Transverse colon (tissue), 4 donors: ENCODE measurements around the gene MYO18B. TPM values are rescaled to one million over a fixed set of nuclear protein-coding genes. Genes with fewer than 3 reads are reported as not detected.
A peak's percentile ranks its signal among the peaks of the same experiment; 100 is the strongest.

Experiments used
- DNase-seq: peaks from one replicate; pipeline ENCODE4 v3.0.0-alpha.2; 2019
- H3K27ac ChIP-seq, 4 donors: fragments of 200-600 bp; sonication (generic); 2 replicates each; pipeline ENCODE4 v1.5.1; 2016 to 2018; ENCODE audit warnings: inconsistent platforms in 4 of 4
- H3K27me3 ChIP-seq: fragments of 200-600 bp; sonication (generic); 2 replicates; pipeline ENCODE4 v1.5.1; 2017; ENCODE audit warnings: inconsistent platforms
- H3K36me3 ChIP-seq, 4 donors: fragments of 200-600 bp; sonication (generic); 2 replicates each; pipeline ENCODE4 v1.5.1; 2017 to 2019; ENCODE audit warnings: inconsistent platforms in 4 of 4
- H3K4me1 ChIP-seq, 4 donors: fragments of 200-600 bp; sonication (generic); 2 replicates each; pipeline ENCODE4 v1.5.1; 2017 to 2020; ENCODE audit warnings: inconsistent platforms in 4 of 4
- H3K4me3 ChIP-seq, 4 donors: fragments of 200-600 bp; sonication (generic); 1 replicate in 1 of 4; 2 replicates in 3 of 4; pipeline versions ENCODE4 v1.5.1 to v1.6.1; 2017 to 2019; ENCODE audit warnings: inconsistent platforms in 4 of 4
- H3K9me3 ChIP-seq, 2 donors: fragments of 200-600 bp; sonication (generic); 2 replicates each; pipeline ENCODE4 v1.5.1; 2017 to 2019; ENCODE audit warnings: inconsistent platforms in 2 of 2
- CTCF ChIP-seq, 5 experiments: fragments of 200-600 bp in 3 of 5; fragments of 450-650 bp in 2 of 5; sonication (generic) in 3 of 5; IDR thresholded peaks; 1 replicate in 2 of 5; 2 replicates in 3 of 5; pipeline ENCODE4 v1.5.1; 2016 to 2017; ENCODE audit warnings: antibody characterized with exemption in 5 of 5, inconsistent platforms in 3 of 5, mild to moderate bottlenecking in 2 of 5, moderate library complexity in 1 of 5
- EP300 ChIP-seq: sonication (generic); formaldehyde crosslinking; IDR thresholded peaks from one replicate; pipeline ENCODE4 v1.6.1; 2017; ENCODE audit warnings: antibody characterized with exemption, low read depth
- POLR2A ChIP-seq: fragments of 450-650 bp; IDR thresholded peaks from one replicate; pipeline ENCODE4 v1.6.1; 2016; ENCODE audit warnings: antibody characterized with exemption, mild to moderate bottlenecking, moderate library complexity
- POLR2AphosphoS5 ChIP-seq, 3 donors: sonication (generic); formaldehyde crosslinking; IDR thresholded peaks; one replicate each; pipeline ENCODE4 v1.6.1; 2016; ENCODE audit warnings: antibody characterized with exemption in 3 of 3
- WGBS, 2 donors: methylation state at CpG; one replicate each; pipeline ENCODE4 v1.1.5; 2018; ENCODE audit warnings: low coverage in 1 of 2; 5-methylcytosine and 5-hydroxymethylcytosine counted together
- in situ Hi-C, 4 donors: fragments of 200-750 bp; cut with MboI; loops; one replicate each; pipeline versions ENCODE4 v1.15.0 to v1.15.1; 2017; ENCODE audit warnings: low sequenced_read_pairs in 3 of 4, low pct_ligation_motif_present in 1 of 4, low pct_unique_long_range_greater_than_20kb in 1 of 4
- intact Hi-C: fragments of 100-400 bp; cut with DNase I; formaldehyde crosslinking; loops from one replicate; pipeline ENCODE4 v1.15.1; 2023; ENCODE audit warnings: low total_unique reads
- total RNA-seq, 4 donors: library from RNA; depleted of rRNA; stranded (reverse); fragments of >200 nt; gene quantifications; one replicate each; pipeline ENCODE4 v1.1.0, GENCODE V29; 2016

Gene MYO18B
- total RNA-seq, 4 donors from 2014 or later, result 0.27 TPM; not detected in 3

- in situ Hi-C loops, result no loop called here
- Histone ChIP-seq H3K4me3 (no peak overlapping the region), H3K4me1 (no peaks in the 10 kb centered on the region), H3K27ac (no peak overlapping the region), H3K27me3 (no peaks in the 10 kb centered on the region), H3K36me3 (no peaks in the 10 kb centered on the region), H3K9me3 (no peaks in the 10 kb centered on the region)
- intact Hi-C loops, result loop anchor here (5.0 kb wide), 1 partner anchor 247 kb away; no protein-coding TSS in a partner anchor
- TF ChIP-seq EP300 (no peak), CTCF (IDR thresholded peaks at IDR 0.05) (no peak), POLR2AphosphoS5 (IDR thresholded peaks at IDR 0.05) (no peak), POLR2A (no peak)
- WGBS, 2 donors, result 90 to 100% methylated on average over 4 to 7 of the region's 7 CpGs
- no peak for DNase-seq
Measured at GRCh38 chr22:25714070-25714469, 27.9 kb upstream of the MYO18B start.

GRCh38 chr22:25714739-25715138, 27.2 kb upstream of the MYO18B start:
- intact Hi-C loops, result loop anchor here (5.0 kb wide), 1 partner anchor 247 kb away; no protein-coding TSS in a partner anchor
- no peak for DNase-seq
- TF ChIP-seq CTCF (IDR thresholded peaks at IDR 0.05), result no peak
- TF ChIP-seq POLR2A, result no peak
- TF ChIP-seq EP300, result no peak
- TF ChIP-seq POLR2AphosphoS5 (IDR thresholded peaks at IDR 0.05), result no peak
- no peaks in the 10 kb centered on the region for H3K27me3 ChIP-seq
- H3K9me3 ChIP-seq, result no peaks in the 10 kb centered on the region
- H3K27ac ChIP-seq, result peak overlapping the region in 1 of 4 donors; percentile 38
- H3K4me1 ChIP-seq, result no peaks in the 10 kb centered on the region
- WGBS, 2 donors, result 71 to 75% methylated on average over 1 to 6 of the region's 6 CpGs
- no peak overlapping the region for H3K4me3 ChIP-seq
- in situ Hi-C loops, result no loop called here
- no peaks in the 10 kb centered on the region for H3K36me3 ChIP-seq

GRCh38 chr22:25716637-25717036, 25.4 kb upstream of the MYO18B start:
- no peak for TF ChIP-seq CTCF (IDR thresholded peaks at IDR 0.05)
- 86 to 94% methylated on average over 10 of the region's 10 CpGs for WGBS, 2 donors
- Histone ChIP-seq H3K4me1 (no peaks in the 10 kb centered on the region), H3K9me3 (no peaks in the 10 kb centered on the region), H3K36me3 (no peaks in the 10 kb centered on the region), H3K27ac (no peak overlapping the region), H3K4me3 (no peak overlapping the region), H3K27me3 (no peaks in the 10 kb centered on the region)
- DNase-seq, result no peak
- intact Hi-C loops, result no loop called here
- in situ Hi-C loops, result no loop called here

- Histone ChIP-seq H3K27me3 (no peaks in the 10 kb centered on the region), H3K27ac (no peak overlapping the region), H3K36me3 (no peaks in the 10 kb centered on the region), H3K9me3 (no peaks in the 10 kb centered on the region), H3K4me3 (no peak overlapping the region), H3K4me1 (no peaks in the 10 kb centered on the region)
- intact Hi-C loops (no loop called here), in situ Hi-C loops (no loop called here)
- DNase-seq, result no peak
- WGBS, 2 donors, result 86 to 91% methylated on average over 10 of the region's 10 CpGs
- TF ChIP-seq POLR2A (no peak), CTCF (IDR thresholded peaks at IDR 0.05) (no peak), EP300 (no peak), POLR2AphosphoS5 (IDR thresholded peaks at IDR 0.05) (no peak)
Measured at GRCh38 chr22:25718135-25718840, 23.7 kb upstream of the MYO18B start.
